ENCODE data around the gene NBPF1.
"Not testable (repeated sequence)": the region's sequence is repeated elsewhere in the genome, so short reads cannot be mapped to it uniquely, and the experiment has no call there.

Gene NBPF1

GRCh38 chr1:16613185-16614147 lies at the start of gene NBPF1:
TSS of gene NBPF1 (minus strand) at chr1:16613564.
- DNase-seq = peak; percentile 92 to 99

DNA sequence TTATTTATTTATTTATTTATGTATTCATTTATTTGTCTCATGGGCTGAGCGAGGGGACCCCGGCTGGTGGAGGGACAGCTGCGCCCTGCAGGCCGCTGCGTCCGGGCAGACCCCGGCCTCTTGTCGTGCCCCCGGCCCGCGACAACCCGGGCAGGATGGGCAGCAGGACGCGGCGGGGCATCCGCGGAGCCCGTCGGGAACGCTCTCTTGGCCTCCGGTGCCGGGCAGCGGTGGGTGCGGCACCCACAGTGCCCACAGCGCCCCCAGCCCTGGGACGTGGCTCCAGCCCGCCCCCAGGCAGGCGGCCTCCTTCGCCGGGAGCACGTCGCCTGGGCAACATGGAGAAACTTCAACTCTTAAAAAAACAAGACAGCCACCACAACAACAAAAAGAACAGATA lies 44.9 kb upstream of the NBPF1 start:
- DNase-seq = not testable (repeated sequence)

GRCh38 chr1:16656981-16657683 lies 43.8 kb upstream of the NBPF1 start:
- DNase-seq = not testable (repeated sequence)

- not testable (repeated sequence) for DNase-seq
These were observed 43.2 kb upstream of the NBPF1 start for GRCh38 chr1:16656574-16656973.

GRCh38 chr1:16651560-16651959 lies 38.2 kb upstream of the NBPF1 start:
- not testable (repeated sequence) for DNase-seq

- not testable (repeated sequence) for DNase-seq
These were observed 36.6 kb upstream of the NBPF1 start for GRCh38 chr1:16649960-16650359.

GRCh38 chr1:16649390-16649789 lies 36.0 kb upstream of the NBPF1 start:
- not testable (repeated sequence) for DNase-seq

GRCh38 chr1:16648756-16649155 lies 35.4 kb upstream of the NBPF1 start:
- not testable (repeated sequence) for DNase-seq

GRCh38 chr1:16648250-16648649 lies 34.9 kb upstream of the NBPF1 start:
- not testable (repeated sequence) for DNase-seq

- peak; percentile 42 to 52 for DNase-seq
These were observed 34.1 kb upstream of the NBPF1 start for GRCh38 chr1:16647179-16648176.

DNA sequence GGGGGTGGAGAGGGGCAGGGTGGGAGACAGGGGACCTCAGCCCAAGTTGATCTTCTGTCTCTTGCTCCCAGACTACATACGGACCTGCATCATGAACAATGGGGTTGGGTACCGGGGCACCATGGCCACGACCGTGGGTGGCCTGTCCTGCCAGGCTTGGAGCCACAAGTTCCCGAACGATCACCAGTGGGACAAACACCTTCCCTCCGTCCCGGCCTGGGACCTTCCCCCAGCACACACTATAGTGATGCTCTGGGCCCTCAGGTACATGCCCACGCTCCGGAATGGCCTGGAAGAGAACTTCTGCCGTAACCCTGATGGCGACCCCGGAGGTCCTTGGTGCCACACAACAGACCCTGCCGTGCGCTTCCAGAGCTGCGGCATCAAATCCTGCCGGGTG lies 33.4 kb upstream of the NBPF1 start:
- not testable (repeated sequence) for DNase-seq

GRCh38 chr1:16646061-16646664 lies 32.8 kb upstream of the NBPF1 start:
- DNase-seq = peak in 1 of 2 experiments; percentile 3

- peak in 1 of 2 experiments; percentile 2 for DNase-seq
These were observed 32.1 kb upstream of the NBPF1 start for GRCh38 chr1:16645271-16646060.

GRCh38 chr1:16644482-16645270 lies 31.3 kb upstream of the NBPF1 start:
- DNase-seq = peak; percentile 97 to 100

GRCh38 chr1:16644193-16644481 lies 30.8 kb upstream of the NBPF1 start:
- DNase-seq = no peak

DNA sequence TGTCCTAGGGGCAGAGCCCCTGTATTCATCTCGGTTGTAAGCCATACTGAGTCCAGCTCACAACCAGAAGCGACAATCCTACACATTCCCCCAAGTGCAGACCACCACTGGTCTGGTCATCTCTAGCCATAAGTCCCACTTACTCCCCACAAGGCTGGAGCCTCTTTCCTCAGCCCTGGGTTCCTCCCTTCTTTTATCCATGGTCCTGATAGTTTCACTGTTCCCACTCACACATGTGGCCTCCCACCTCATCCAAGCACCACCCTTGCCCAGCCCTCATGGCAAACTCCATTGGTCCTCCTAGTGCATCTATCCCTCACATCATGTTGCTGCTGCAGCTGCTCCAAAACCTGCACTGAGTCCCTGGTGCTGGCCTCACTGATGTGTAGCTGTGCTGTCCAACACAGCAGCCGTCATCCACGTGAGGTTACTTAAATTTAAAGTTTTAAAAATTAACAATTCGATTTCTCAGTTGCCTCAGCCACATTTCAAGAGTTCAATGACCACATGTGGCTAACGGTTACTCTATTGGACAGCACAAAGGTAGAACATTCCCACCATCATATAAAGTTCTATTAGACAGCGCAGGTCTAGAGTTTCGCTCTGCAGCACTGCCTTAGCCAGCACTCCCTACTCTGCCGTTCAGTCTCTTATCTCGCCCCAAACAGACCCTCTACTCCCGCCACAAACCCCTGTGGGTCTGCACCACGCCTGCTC lies 30.3 kb upstream of the NBPF1 start:
- peak in 1 of 2 experiments; percentile 2 for DNase-seq

GRCh38 chr1:16643001-16643411 lies 29.6 kb upstream of the NBPF1 start:
- DNase-seq = not testable (repeated sequence)

- DNase-seq = not testable (repeated sequence)
These were observed 28.9 kb upstream of the NBPF1 start for GRCh38 chr1:16642025-16642966.

Measured in stimulated activated CD4-positive, alpha-beta T cell treated with anti-CD3 and anti-CD28 coated beads, Interleukin-4, amount 100 ng/mL, for 4 hours (primary cell).